NCI-H2029 (cell line): ENCODE measurements around the gene ALDH16A1.

Experiments used
- DNase-seq: peaks from one replicate; lab custom pipeline; 2025; lab: John Stamatoyannopoulos, UW

The ALDH16A1 gene

DNA sequence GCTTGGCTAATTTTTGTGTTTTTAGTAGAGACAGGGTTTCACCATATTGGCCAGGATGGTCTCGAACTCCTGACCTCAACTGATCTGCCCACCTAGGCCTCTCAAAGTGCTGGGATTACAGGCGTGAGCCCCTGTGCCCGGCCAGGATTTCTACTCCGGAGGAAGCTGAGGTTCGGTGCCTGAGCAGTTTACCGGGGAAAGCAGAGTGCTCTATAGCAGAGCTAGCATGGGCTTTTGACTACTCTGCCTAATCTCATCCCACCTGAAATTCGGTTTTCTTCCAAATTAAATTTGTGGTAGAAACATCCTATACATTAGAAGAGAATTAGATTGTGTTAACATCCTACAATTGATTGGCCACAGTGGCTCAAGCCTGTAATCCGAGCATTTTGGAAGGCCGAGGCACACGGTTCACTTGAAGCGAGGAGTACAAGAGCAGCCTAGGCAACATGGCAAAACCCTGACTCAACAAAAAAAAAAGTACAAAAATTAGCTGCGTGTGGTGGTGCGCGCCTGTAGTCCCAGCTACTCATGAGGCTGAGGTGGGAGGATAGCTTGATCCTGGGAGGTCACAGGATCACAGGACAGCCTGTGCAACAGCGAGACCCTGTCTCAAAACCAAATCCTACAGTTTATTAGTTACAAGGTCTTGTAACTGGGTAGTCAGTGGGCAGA is 36.0 kb downstream of the ALDH16A1 start:
- DNase-seq = no peak

DNA sequence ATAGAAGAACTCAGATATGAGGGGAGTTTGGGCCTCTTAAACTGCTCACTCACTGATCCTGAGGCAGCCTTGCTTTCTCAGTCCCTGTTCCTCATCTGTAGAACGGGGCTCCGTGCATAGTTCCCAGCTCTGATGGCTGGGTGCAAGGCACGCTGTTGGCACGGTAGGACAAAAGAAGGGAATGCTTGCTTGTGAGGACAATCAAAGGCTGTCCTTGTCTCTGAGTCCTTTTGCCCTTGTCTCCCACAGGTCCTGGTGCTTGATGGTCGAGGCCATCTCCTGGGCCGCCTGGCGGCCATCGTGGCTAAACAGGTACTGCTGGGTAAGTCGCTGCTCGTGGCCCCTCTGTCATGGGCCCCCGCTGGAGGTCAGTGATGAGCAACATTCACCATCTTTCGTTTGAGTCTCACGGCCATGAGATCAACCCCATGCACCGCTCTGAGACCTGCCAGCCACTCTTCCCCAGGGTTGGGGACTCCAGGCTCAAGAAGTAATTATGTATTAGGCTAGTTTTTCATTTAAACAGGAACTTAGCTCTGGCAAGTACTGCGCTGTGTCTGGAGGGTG is 36.7 kb downstream of the ALDH16A1 start:
- no peak for DNase-seq

DNA sequence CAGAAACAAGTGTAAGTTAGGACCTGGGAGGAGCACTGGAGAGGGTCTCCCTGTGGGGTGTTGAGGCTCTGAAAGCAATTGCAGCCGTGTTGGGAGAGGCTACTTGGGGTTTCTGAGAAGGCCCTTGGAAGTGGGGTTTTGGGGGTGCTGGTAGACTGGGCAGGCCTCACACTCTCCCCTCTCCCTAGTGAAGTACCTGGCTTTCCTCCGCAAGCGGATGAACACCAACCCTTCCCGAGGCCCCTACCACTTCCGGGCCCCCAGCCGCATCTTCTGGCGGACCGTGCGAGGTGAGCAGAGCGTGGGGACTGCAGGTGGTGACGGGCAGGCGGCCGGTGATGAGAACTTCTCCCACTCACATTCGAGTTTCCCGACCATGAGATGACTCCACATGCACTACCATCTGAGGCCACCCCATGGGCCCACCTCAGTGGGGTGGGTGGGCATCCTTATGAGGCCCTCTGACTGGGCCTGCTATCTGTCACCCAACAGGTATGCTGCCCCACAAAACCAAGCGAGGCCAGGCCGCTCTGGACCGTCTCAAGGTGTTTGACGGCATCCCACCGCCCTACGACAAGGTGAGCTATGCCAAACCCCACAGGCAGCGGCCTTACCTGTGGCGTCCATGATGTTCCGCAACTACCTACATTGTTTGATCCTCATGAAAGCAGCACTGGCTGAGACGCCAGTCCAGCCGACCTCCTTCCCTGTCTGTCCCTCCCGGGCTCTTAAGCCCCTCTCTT is 37.4 kb downstream of the ALDH16A1 start:
- DNase-seq = no peak

DNA sequence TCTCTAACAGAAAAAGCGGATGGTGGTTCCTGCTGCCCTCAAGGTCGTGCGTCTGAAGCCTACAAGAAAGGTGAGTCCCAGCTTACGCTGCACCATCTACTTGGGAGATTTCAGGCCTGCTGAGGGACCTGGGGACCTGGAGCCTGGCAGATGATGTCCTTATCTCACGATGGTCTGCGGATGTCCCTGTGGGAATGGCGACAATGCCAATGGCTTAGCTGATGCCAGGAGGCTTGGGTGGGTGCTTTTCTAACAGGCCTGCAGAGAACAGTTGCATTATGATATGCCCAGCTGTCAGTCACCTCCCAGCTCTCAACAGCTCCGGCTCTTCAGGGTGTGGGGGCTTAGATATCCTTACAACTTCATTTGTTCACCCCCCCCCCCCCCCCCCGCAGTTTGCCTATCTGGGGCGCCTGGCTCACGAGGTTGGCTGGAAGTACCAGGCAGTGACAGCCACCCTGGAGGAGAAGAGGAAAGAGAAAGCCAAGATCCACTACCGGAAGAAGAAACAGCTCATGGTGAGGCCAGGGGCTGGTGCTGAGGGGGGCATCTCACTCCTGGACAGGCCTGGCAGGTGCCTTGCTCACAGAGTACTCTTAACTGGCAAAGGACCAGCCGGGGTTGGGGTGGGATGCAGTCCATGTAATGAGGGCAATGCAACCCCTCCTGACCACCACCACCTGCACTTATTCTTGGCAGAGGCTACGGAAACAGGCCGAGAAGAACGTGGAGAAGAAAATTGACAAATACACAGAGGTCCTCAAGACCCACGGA is 38.2 kb downstream of the ALDH16A1 start:
- no peak for DNase-seq

DNA sequence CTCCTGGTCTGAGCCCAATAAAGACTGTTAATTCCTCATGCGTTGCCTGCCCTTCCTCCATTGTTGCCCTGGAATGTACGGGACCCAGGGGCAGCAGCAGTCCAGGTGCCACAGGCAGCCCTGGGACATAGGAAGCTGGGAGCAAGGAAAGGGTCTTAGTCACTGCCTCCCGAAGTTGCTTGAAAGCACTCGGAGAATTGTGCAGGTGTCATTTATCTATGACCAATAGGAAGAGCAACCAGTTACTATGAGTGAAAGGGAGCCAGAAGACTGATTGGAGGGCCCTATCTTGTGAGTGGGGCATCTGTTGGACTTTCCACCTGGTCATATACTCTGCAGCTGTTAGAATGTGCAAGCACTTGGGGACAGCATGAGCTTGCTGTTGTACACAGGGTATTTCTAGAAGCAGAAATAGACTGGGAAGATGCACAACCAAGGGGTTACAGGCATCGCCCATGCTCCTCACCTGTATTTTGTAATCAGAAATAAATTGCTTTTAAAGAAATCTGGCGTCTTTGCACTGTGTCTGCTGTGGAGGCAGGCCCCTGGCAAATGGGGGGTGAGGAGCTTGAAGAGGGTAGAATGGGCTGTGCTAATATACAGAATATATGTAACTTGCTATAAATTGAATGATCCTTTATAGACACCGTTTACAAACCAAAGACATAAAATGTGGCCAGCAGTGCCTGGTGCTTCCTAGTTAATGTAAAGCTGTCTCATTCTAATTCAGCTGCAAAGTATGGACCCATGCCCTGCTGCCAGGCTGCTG is 39.0 kb downstream of the ALDH16A1 start:
- no peak for DNase-seq

DNA sequence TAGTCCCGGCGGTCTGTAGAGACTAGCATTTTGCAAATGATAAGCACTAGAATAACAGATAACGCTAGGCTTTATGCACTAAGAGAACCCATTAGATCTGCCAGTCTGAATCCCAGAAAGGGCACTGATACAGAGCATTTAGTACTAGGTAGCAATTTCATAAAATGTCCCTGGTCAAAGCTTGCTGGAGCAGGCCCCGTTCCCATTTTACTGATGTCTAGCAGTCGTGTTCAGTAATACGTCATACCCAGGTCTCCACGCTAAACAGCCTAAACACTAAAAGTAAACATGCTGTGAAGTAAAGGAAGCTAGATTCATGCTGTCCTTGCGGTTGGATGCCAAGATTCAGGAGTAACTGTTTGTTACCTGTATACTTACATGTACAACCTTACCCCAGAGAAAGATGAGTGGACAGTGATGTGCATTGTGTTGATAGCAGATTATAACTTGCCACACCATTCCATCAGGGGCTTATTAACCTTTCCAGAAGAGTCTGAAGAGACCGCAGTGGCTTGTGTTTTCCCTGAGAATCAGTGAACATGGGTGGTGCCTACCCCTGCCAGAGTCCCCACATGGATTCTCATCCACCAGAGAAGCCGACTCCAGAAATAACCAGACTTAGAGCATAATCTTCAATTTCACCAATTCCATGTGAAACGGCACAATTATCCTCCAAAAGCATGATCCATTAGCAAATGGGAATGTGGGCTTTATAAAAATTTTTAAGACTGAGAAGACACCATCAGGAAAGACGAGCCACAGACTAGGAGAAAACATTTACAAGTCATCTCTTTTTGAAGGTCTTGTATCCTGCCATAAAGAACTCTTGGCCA is 39.8 kb downstream of the ALDH16A1 start:
- no peak for DNase-seq

DNA sequence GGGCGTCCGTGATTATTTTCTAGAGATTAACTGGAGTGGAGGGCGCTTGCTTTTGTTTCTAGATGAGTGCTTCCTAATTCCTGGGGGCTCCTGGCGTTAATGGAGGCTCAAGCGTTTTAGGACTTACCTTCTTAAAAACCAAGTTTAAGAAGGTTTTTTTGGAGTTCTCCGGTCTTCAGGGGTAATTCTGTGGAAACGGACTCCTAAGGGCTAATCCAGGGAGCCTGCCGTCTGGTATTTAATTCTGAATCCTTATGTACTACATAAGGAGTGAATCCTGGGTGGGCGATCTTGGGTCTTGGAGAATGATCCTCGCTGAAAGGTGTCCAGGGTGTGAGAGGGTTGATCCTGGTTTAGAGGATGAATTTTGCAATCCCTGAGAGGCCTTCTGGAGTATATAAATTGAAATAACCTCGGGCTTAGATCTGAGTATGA is 43.6 kb downstream of the ALDH16A1 start:
- DNase-seq = no peak

DNA sequence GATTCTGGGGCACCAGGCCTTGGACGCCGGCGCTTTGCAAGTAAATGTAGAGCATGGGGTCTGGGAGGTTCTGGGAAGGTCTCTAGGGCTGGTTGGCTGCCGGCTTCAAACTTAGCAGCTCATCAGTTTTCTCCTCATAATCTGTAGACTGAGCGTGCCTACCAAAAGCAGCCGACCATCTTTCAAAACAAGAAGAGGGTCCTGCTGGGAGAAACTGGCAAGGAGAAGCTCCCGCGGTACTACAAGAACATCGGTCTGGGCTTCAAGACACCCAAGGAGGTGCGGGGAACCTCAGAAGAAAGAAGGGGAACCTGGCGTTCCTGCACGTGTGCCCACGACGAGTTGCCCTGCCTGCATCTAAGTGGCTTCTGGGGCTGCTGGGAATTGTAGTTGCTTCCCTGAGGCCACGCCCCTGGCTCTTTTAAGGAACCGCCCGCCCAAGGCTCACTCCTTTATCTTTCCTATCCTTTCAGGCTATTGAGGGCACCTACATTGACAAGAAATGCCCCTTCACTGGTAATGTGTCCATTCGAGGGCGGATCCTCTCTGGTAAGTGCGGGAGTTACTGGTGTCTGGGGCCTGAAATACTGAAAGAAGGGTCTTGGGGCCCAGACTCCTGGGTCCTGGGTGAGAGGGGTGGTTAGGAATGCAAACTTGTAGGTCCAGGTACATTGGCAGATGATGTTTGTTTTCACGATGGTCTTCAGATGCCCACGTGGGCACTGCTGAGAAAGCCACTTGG is 44.2 kb downstream of the ALDH16A1 start:
- DNase-seq = peak; percentile 36

DNA sequence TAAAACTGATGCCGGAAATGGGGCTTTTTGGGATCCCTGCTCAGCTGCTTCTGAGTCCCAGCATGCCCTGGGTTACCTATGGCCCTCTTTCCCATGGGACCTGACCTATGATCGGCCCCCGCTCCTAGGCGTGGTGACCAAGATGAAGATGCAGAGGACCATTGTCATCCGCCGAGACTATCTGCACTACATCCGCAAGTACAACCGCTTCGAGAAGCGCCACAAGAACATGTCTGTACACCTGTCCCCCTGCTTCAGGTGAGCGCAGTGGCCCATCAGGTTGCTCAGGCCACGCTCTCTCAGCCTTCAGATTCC is 44.7 kb downstream of the ALDH16A1 start:
- DNase-seq = no peak

DNA sequence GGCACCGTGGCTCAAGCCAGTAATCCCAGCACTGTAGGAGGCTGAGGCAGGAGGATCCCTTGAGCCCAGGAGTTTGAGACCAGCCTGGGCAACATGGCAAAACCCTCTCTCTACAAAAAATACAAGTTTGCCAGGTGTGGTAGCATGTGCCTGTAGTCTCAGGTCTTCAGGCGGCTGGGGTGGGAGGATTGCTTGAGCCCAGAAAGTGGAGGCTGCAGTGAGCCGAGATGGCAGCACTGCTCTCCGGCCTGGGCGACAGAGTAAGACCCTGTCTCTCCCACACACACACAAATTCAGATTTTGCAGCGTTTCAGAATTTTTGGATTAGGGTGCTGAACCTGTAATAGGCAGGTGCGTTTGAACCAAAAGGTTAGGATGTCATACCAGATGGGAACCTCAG is 45.5 kb downstream of the ALDH16A1 start:
- no peak for DNase-seq

DNA sequence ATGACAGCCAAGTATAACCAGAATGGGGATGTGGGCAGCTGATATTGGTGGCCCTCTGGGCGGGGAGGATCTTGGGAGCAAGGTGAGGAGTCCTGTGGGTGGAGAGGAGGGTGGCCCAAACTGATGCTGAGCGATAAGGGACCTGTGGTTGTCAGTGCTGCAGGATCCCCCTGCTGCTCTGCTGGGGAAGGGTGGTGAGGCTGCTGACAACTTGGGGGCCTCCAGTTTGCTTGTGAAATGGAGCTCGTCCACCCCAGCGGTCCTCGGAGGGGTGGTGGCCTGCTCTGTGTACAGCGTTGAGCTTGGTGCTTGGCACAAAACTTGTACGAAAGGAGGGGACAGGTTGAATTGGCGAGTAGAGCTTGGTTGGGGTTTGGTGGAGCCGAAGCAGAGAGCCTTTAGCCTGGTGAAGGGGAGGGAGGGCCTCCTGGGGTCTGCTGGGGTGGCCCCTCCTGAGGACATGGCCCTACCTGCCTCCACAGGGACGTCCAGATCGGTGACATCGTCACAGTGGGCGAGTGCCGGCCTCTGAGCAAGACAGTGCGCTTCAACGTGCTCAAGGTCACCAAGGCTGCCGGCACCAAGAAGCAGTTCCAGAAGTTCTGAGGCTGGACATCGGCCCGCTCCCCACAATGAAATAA is 46.1 kb downstream of the ALDH16A1 start:
- no peak for DNase-seq

DNA sequence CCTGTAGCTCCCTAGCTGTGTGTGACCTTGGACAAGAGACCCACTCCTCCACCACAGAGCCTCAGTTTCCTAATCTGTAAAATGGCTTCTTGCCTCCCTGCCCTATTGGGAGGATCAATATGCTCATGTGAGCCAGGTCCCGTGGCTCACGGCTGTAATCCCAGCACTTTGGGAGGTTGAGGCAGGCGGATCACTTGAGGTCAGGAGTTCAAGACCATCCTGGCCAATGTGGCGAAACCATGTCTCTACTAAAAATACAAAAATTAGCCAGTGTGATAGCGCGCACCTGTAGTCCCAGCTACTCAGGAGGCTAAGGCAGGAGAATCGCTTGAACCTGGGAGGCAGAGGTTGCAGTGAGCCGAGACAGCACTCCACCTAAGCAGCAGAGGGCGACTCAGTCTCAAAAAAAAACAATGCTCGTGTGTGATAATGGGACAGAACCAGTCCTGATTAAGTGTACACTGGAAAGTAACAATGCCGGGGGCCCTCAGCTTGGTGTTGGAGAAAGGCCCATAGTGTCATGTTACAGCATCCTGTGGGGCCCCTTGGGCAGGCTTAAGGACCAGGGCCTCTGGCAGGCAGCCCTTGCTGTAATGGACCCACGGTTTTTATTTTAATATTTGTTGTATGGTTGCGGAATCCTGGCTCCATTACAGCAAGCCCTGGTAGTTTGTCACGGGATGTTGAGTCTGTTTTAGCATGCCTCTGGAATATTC is 50.0 kb downstream of the ALDH16A1 start:
- DNase-seq = peak; percentile 78

DNA sequence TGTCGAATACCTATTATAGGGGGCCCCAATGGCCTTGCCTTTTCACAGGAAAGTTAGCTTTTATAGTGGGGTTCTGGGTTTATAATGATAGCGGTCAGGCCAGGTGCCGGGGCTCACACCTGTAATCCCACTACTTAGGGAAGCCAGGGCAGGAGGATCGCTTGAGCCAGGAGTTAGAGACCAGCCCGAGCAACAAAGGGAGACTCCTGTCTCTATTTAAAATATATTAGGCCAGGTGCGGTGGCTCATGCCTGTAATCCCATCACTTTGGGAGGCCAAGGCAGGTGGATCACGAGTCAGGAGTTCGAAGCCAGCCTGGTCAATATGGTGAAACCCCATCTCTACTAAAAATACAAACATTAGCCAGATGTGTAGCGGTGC is 50.5 kb downstream of the ALDH16A1 start:
- no peak for DNase-seq

DNA sequence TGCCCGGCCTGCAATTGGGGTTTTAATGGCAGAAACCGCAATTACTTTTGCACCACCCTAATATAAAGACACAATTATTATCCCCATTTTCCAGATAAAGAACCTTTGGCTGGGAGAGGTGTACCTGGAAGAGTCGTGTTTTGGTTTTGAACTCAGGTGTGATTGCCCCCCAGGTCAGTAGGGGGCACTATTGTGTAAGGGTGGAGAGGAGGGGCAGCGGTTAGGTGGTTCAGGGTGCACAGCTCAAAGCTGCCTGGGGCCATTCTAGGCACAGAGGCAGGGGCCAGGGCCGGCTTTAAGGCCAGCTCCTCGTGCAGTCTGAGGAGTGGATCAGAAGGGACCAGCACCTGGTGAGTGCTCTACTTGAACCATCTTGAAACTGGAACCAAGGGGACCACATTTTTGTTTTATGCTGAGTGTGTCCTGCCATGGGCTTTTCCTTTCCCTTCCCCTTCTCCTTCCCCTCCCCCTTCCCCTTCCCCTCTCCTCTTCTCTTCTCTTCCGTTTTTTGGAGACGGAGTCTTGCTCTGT is 53.6 kb downstream of the ALDH16A1 start:
- DNase-seq = peak; percentile 26

DNA sequence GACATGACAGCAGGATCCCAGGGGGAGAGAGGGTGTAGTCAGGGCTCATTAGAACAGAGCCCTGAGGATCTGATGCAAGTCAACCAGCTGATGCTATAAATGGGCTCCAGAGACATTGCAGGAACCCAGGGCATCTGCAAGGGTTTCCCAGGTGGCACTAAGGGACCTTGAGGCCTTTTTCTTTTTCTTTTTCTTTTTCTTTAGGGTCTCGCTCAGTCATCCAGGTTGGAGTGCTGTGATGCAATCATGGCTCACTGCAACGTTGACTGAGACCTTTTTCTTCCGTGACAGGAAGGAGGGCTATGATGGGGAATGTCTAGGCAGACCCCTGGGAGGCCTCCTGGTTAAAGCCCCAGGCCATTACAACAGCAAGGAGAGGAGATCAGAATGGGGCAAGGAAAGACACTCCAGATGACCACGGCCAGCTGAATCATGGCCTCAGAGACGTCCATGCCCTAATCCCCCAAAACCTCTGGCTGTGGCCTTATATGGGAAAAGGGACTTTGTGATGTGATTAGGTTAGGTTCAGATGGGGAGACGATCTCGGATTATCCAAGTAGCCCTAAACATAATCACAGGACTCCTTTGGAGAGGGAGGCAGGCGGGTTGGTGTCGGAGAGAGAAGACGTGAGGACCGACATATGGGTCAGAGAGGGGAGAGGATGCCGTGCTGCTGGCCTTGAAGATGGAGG is 54.9 kb downstream of the ALDH16A1 start:
- DNase-seq = no peak

DNA sequence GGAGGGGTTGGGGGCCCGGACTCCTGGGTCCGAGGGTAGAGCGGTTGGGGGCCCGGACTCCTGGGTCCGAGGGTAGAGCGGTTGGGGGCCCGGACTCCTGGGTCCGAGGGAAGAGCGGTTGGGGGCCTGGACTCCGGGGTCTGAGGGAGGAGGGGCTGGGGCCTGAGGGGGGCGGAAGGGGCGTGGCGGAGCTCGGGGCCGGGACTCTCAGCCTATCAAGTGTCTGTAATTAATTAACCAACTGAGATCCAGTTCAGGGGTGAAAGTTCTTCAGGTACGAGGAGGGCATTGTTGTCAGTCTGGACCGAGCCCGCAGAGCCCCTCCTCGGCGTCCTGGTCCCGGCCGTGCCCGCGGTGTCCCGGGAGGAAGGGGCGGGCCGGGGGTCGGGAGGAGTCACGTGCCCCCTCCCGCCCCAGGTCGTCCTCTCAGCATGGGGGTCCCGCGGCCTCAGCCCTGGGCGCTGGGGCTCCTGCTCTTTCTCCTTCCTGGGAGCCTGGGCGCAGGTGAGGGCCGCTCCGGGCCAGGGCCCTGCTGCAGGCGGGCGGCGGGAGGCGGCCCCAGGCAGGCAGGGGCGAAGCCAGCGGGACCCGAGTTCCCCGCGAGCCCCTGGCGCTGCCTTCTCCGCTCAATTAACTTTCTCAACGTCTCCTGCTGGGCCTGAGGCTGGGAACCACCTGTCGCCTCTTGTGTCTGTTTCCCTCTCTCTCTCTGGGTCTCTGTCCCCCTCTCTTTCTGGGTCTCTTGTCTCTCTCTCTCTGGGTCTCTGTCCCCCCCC is 60.1 kb downstream of the ALDH16A1 start:
- no peak for DNase-seq

DNA sequence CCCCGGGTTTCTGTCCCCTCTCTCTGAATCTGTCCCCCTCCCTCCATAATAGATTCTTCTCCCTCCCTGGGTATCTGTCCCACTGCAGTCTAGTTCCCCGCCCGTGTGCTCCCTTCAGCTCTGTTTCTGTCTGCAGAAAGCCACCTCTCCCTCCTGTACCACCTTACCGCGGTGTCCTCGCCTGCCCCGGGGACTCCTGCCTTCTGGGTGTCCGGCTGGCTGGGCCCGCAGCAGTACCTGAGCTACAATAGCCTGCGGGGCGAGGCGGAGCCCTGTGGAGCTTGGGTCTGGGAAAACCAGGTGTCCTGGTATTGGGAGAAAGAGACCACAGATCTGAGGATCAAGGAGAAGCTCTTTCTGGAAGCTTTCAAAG is 60.7 kb downstream of the ALDH16A1 start:
- no peak for DNase-seq

DNA sequence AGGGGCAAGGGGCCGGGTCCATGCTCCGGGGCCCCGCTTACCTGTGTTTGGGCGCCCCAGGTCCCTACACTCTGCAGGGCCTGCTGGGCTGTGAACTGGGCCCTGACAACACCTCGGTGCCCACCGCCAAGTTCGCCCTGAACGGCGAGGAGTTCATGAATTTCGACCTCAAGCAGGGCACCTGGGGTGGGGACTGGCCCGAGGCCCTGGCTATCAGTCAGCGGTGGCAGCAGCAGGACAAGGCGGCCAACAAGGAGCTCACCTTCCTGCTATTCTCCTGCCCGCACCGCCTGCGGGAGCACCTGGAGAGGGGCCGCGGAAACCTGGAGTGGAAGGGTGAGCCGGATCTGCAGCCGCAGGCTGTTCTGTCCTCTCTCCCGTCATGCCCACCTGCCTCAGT is 61.1 kb downstream of the ALDH16A1 start:
- DNase-seq = no peak
